SK-N-DZ (cell line): Measurements from ENCODE around the gene MAP7D3. TPM values are rescaled to one million over a fixed set of nuclear protein-coding genes. Genes with fewer than 3 reads are reported as not detected.
"Not testable (repeated sequence)": the region's sequence is repeated elsewhere in the genome, so short reads cannot be mapped to it uniquely, and the experiment has no call there.

Experiments used
- DNase-seq: peaks from one replicate; pipeline ENCODE4 v3.0.0-alpha.2; 2015; ENCODE audit warnings: low spot score
- polyA plus RNA-seq, 2 experiments: library from polyadenylated mRNA; depleted of rRNA; stranded (reverse); fragments of >200 nt; gene quantifications; 2 replicates each; pipeline ENCODE4 v1.2.3, GENCODE V29; 2014

The MAP7D3 gene, protein sequence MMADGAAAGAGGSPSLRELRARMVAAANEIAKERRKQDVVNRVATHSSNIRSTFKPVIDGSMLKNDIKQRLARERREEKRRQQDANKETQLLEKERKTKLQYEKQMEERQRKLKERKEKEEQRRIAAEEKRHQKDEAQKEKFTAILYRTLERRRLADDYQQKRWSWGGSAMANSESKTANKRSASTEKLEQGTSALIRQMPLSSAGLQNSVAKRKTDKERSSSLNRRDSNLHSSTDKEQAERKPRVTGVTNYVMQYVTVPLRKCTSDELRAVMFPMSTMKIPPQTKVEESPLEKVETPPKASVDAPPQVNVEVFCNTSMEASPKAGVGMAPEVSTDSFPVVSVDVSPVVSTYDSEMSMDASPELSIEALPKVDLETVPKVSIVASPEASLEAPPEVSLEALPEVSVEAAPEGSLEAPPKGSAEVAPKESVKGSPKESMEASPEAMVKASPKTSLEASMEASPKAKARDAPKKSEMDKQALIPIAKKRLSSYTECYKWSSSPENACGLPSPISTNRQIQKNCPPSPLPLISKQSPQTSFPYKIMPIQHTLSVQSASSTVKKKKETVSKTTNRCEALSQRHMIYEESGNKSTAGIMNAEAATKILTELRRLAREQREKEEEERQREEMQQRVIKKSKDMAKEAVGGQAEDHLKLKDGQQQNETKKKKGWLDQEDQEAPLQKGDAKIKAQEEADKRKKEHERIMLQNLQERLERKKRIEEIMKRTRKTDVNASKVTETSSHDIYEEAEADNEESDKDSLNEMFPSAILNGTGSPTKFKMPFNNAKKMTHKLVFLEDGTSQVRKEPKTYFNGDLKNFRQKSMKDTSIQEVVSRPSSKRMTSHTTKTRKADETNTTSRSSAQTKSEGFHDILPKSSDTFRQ
- 3.7 and 4.0 TPM in 2 replicates for polyA plus RNA-seq (2014; cell fraction: cytosol; rRNA removed)
- polyA plus RNA-seq (2014; cell fraction: nucleus; rRNA removed), result 5.5 and 6.5 TPM in 2 replicates

GRCh38 chrX:136251041-136251991 lies at the start of gene MAP7D3:
MAP7D3 (minus strand) TSS chrX:136251400; CDS start chrX:136251358, 42 bp downstream.
- DNase-seq, result peak; percentile 42

GRCh38 chrX:136300721-136301120 lies 49.5 kb upstream of the MAP7D3 start, which contains the start of gene ADGRG4:
ADGRG4 (plus strand) TSS chrX:136300963; CDS start chrX:136308778, 7,815 bp downstream.
- DNase-seq, result not testable (repeated sequence)

- DNase-seq, result no peak
Observed at GRCh38 chrX:136295380-136295779, 44.2 kb upstream of the MAP7D3 start.

- DNase-seq, result no peak
Observed at GRCh38 chrX:136292656-136293055, 41.5 kb upstream of the MAP7D3 start.

- no peak for DNase-seq
Observed at GRCh38 chrX:136291824-136292223, 40.6 kb upstream of the MAP7D3 start.

DNA sequence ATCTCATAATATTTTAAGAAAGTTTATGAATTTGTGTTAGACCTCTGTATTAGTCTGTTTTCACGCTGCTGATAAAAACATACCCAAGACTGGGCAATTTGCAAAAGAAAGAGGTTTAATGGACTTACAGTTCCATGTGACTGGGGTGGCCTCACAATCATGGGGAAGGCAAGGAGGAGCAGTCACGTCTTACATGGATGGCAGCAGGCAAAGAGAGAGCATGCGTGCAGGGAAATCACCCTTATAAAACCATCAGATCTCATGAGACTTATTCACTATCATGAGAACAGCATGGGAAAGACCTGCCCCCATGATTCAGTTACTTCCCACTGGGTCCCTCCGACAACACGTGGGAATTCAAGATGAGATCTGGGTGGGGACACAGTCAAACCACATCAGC lies 35.2 kb upstream of the MAP7D3 start:
- DNase-seq, result not testable (repeated sequence)

- no peak for DNase-seq
Observed at GRCh38 chrX:136275553-136275952, 24.4 kb upstream of the MAP7D3 start.

- DNase-seq, result no peak
Observed at GRCh38 chrX:136273986-136274385, 22.8 kb upstream of the MAP7D3 start.

DNA sequence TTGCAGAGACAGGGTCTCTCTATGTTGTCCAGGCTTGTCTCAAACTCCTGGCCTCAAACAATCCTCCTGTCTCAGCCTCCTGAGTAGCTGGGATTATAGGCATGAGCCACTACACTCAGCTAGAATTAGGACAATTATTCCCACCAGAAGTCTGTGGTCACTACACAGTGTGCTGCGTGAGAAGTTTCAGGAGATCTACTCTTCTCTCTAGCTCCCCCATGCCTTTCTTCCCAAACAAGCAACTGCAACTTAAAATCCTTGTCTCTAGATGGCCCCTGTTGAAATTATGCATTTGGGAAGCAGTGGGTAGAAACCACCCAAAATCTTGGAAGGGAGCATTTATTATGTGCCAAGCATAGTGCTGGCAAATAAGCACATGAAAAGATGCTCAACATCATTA lies 21.1 kb upstream of the MAP7D3 start:
- no peak for DNase-seq

DNA sequence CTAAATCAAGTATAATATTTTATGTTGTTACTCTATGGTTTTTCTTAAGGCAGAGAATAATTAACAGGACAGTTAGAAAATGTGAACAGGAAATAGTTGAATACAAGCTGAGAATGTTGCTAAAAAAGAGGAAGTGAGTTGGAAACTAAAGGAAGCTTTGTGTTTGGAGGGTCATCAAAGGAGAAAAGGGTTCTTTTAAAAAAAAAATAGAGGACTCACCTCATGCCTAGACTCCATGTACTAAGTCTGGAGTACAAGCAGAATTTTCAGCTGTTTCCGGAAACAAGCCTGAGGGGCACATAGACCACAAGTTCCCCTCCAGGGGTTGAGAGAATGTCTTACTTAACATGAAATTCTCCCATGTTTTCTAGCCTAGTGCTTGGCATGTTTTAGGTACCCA lies 20.1 kb upstream of the MAP7D3 start:
- no peak for DNase-seq

DNA sequence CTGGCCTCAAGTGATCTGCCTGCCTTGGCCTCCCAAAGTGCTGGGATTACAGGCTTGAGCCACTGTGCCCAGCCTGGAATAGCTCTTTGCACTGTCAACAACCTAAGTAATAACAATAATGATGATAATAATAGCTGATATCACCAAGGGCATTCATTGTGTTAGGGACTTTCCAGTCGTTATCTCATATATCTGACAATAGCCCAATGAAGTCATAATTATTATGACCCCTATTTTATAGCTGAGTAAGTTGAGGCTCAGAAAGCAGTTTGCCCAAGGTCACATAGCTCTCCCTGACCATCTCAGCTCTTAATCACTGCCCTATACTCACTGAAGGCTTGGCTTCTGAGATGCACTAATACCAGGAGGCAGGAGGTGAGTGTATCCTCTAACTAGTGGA lies 18.7 kb upstream of the MAP7D3 start:
- DNase-seq, result no peak

DNA sequence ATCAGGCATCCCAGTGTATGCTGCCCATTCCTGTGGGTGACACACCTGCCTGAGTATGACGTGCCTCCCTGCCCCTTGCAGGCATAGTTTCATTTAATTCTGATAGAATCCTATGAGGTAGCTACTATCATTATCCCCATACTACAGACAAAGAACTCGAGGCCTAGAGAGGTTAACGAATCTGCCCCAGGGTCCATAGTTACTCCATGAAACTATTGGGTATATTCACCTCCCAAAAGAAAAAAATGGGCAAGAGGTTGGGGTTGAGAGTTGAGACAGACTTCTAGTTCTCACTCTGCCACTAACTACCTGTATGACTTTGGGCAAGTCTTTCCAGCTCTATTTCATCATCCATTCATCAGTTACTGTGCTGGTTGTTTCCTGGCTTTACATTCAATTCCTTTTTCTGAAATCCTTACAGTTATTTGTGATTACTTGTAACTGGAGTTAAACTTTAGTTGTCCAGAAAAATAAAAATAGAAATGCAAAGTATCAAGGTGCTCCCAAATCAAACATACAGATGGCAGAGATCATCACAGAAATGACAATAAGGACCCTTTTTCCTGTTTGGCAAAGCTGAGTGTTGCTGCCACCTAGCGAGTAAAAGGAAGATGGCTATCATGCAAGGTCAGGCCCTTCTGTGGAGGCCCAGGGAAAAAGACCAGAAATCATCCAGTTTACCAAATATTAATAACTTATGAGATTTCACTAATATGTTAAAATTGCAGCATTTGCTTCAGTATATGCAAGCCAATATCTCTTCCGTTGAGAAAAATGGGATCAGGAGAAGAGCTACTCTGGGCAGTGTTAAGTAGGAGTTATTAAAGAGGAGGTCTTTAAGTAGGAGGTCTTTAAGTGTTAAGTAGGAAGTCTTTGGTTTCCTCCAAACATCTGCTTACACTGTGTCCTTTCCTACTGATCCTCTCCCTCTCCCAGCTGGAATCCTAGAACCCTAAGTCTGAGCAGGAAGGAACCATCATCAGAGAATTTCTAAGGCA lies 17.1 kb upstream of the MAP7D3 start:
- DNase-seq, result peak; percentile 24

DNA sequence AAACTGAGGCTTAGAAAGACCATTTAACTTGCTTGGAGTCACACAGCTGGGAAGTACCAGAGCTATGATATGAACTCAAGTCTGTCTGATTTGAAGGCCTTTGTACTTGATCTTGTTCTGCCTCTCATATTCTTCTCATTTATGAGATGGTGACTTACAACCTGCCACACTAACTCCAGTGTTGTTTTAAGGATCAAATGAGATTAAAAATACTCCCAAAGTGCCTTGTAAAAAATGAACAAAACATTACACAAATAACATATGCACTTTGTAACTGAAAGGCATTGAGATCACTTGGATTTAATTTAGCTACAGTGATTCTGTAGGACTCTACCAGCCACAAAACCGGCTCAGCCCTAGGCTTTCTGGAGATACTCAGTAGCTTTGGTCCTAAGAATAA lies 15.6 kb upstream of the MAP7D3 start:
- no peak for DNase-seq

DNA sequence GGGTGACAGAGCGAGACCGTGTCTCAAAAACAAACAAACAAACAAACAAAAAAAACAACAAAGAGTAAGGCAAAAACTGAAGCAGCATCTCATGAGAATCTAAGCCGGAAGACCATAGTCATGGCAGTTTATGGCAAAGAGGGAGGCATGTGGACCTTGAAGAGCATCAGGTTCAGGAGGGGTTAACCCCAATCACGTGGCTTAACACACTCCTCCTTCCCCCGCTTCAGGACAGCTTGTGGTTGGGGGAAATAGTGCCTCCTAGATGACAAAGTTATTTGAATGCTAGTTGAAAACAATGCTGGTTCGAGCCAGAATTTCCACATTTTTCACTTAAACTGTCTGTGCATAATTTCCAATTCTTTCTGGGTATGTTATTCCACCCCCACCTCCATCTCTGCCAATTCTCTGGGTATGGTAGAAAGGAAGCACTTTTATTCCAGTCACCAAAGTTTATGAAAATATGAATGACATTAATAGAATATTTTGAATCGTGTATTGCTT lies 11.7 kb upstream of the MAP7D3 start:
- DNase-seq, result no peak

- no peak for DNase-seq
Observed at GRCh38 chrX:136262243-136262642, 11.0 kb upstream of the MAP7D3 start.

DNA sequence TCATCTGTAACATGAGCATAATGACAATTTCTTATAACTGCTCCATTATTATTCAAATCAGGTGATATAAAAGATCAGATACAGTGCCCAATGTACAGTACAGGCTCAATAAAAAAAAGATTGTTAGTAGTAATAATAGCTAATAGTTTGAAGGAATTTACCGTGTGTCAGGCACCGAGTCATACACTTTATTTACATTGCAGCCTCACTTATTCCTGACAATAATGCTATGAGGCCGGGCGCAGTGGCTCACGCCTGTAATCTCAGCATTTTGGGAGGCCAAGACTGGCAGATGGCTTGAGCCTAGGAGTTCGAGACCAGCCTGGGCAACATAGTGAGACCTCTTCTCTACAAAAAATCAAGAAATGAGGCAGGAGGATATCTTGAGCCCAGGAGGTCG lies 10.1 kb upstream of the MAP7D3 start:
- no peak for DNase-seq

DNA sequence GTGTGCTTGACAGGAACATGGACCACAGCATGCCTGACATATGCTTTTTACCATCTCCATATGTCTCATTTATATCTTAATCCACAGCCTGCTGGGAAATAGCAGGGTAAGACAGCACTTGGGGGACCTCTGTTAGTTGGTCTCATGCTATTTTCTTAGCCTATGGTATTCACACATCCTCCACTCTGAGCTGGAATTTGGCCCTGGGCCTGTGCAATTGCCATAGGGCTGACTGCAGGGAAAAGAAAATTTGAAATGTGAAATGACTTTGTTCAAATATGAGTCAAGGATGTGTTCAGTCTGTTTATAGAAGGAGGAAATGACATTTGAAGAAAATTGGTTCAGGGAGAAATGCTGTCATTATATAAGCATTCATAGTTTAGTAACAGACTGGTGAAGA lies 9.6 kb upstream of the MAP7D3 start:
- DNase-seq, result no peak

DNA sequence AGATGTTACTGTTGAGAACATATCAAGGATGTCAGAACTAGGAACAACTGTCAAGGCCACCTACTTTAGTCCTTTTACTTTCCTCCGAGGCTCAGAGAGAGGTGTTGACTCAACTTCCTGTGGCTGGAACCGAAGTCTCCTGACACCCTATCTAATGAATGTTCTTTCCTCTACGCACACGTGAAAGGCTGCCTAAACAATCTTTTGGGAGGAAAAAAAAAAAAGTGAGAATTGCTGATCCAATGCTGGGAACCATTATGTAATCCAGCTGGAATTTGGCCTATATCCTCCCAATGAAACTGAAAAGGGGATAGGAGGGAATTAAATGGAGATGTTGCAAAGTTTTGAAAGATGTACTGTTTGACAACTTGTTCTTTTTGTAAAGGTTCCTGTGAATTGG lies 8.3 kb upstream of the MAP7D3 start:
- no peak for DNase-seq

GRCh38 chrX:136258951-136259350 lies 7.8 kb upstream of the MAP7D3 start:
- DNase-seq, result no peak

DNA sequence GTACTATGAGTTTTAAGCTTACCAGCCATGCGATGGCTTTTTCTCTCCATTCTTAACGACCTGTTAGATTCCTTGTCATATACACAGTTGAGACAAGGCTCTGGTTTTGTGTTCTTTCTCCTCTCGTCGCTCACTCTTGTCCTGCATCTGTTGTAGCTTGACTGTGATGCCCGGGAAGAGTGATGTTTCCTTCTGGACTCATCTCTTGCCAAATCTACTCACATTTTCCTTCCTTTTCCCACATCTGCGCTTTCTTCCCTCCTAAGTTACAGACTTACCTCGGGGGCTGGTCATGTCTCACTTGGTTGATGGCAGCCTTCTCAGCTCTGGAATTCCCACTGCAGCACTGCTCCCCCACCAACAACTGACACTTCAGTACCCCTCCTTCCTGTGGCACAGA lies 4.8 kb upstream of the MAP7D3 start:
- DNase-seq, result no peak
